ENCODE measurements around the gene TEC.

Gene TEC

DNA sequence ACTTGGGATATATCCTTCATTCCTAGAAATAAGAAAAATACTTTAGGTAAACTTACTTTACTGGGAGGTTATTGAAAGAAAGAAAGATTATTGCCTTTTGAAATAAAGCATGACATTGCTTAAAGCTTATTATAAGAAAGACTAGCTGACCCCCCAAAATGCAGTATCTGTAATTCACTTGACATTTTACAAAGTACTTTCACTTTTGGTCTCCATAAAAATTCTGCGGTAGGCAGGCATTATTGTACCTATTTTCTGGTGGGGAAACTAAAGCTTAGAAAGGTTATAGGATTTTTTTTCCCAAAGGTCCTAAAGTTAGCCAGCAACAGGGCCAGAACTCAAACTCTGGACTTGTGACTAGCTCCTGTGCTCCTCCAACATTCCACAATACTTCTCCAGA, 105.9 kb downstream of the TEC start:
- no peak for DNase-seq (ENCODE audit: low spot score)

GRCh38 chr4:48162162-48162561, 107.5 kb downstream of the TEC start:
- DNase-seq (ENCODE audit: low spot score), result no peak

GRCh38 chr4:48157271-48157670, 112.4 kb downstream of the TEC start:
- DNase-seq (ENCODE audit: low spot score), result no peak

DNA sequence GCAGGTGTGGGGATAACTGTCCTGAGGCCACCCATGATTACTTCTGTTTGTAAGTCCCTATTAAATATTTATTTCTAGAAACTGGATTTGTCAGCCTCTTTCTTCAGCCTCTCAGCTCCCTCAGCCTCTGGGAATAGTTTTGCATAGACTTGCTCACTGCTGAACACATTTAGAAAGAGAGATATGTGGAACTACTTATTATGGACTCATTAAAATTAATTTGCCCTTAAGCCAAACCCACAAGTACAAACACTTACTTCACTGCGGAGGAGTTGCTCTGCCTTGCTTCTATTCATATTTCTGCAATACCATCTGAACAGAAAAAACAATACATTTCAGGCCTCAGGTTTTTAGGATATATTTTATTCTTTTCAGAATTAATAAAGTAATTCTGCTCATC, 113.2 kb downstream of the TEC start:
- DNase-seq (ENCODE audit: low spot score), result no peak

DNA sequence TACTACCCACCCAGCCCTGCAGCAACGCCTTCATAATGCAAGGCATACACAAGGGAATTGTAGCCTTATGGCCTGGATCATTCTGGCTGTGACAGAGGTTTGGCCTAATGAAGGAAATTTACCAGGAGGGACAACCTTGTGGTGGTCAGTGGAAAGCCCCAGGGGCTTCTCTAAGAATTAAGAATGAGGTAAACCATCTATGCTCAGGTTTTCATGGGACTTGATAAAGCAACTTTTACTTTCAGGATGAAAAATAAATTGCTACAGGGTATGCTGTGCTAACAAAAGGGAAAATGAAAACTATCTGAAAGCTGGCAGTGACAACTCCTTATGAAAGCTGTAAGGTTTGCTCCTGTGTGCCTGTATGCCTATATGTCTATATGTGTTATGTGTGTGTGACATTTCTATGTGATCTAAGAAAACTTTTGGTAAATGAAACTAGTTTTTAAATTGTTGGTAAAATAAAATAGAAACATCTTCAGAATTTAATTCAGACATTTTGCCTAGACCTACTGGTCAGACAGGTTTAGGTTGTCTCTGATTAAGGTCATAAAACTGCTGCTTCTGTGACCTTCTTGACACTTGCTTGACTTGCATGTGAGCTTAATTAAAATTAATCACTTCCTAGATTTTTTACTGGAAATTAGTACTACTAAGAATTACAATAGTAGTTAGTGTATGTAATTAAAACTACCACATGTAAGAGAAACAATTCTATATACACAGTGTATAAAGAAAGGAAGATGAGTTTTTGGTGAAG, 115.7 kb downstream of the TEC start:
- DNase-seq (ENCODE audit: low spot score), result no peak

DNA sequence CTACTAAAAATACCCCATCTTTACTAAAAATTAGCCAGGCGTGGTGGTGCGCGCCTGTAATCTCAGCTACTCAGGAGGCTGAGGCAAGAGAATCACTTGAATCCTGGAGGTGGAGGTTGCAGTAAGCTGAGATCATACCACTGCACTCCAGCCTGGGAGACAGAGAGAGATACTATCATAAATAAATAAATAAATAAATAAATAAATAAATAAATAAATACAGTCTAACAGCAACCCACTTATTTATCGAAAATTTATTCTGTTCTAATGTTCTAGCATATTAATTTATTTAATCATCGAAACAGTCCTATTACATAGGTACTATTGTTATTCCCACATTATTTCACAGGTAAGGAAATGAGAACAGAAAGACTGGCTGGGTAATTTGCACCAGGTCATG, 117.4 kb downstream of the TEC start:
- no peak for DNase-seq (ENCODE audit: low spot score)

DNA sequence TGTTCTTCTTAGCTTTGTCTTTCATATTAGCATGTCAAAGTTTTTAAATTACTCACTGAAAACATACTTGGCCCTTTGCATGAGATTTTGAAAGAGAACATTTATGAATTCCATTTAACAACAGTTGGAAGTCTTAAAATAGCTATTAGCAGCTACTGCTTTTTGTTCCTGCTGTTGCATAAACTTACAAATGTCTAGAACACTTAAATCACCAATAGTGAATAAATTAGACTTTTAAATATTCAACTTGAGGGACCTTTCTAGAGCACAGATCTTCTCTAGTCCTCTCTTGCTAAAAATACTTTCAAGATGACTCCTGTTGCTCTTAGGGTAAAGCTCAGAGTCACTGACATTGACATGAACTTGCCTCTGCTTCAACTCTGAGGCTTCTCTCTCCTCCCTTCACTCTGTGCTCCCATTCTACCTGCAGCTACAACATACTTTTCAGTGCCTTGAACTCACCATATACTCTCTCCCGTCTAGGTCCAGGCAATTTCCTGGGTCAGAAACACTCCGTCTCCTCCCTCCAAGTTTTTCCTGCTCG, 119.7 kb downstream of the TEC start:
- DNase-seq (ENCODE audit: low spot score), result no peak

GRCh38 chr4:48147621-48148020, 122.0 kb downstream of the TEC start:
- no peak for DNase-seq (ENCODE audit: low spot score)

DNA sequence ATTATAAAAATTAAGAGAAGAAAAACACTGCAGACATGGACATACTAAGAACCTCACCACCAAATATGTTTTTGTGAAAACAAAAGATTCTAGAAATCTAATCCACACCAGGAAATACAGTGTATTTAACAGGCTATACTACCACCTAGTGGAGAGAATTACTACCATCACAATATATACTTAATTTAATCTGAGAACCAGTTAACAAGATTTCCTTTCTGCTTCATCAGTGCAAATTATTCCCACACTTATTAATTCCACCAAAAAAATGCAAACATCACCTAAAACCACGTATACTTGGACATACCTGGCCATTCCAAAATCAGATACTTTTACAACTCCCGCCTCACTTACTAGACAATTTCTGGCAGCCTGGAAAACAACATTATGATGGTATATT, 128.6 kb downstream of the TEC start:
- DNase-seq (ENCODE audit: low spot score), result peak; percentile 67

- DNase-seq (ENCODE audit: low spot score), result peak; percentile 46
These were observed 129.9 kb downstream of the TEC start for GRCh38 chr4:48139691-48140090.

- DNase-seq (ENCODE audit: low spot score), result peak; percentile 61
These were observed 130.7 kb downstream of the TEC start for GRCh38 chr4:48138936-48139335.

DNA sequence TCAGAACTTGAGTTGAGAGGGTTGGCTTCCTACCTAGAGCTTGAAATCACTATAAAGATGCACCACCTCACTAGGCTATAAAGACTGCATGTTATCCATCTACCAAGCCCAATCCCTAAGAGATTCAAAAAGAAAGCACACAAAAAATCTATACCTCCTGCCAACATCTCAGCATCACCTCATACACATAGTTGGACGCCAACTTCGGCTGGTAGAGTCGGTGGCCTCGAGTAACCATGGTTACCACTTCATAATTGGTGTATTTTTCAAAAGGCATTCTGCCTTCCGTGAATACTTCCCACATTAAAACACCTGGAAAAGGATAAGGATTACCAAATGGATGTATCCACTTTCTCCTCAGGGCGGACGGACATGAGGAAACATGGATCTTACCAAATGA, 131.1 kb downstream of the TEC start:
- DNase-seq (ENCODE audit: low spot score), result no peak

DNA sequence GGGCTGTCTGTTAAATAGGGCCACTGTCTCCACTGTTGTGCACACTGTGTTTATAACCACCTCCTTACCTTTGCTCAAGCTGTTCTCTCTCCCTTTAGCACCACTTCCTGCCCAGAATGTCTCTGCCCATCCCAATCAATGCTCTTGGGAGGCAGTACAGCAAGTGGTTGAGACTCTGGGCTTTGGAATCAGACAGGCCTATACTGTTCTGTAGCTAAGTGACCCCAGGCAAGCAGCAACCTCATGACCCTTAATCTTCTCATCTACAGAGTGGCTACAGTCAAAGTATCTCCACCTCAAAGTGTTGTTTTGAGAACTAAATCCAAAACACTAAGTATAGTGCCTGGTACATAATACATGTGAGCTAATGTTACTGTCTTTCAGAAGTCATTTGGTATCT, 131.8 kb downstream of the TEC start:
- DNase-seq (ENCODE audit: low spot score), result no peak

DNA sequence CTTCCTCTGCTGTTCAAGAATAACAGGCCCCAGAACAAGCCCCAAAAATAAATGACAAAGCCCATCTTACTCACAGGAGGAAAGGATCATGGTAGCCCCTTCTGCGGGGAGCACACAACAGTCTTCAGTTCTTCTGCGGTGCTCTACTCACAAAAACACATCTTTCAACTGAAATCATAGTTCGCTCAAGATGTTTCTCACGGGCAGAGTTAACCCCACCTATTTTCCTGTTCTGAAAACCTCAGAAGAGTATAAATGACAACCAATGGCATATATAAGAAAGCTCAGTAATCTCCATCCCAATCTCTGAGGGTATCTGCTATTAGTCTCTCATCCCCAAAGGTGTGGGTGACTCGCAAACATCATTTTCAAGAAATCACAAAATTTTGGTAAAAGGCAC, 135.6 kb downstream of the TEC start, which contains the start of gene TXK:
TSS of gene TXK (minus strand) at position 170 of the 400 bp plus-strand sequence. CDS start at position 90, 80 bp downstream.
- peak; percentile 70 for DNase-seq (ENCODE audit: low spot score)

GRCh38 chr4:48133669-48134068, 136.0 kb downstream of the TEC start:
- no peak for DNase-seq (ENCODE audit: low spot score)

GRCh38 chr4:48131736-48132135, 137.9 kb downstream of the TEC start:
- DNase-seq (ENCODE audit: low spot score), result no peak

DNA sequence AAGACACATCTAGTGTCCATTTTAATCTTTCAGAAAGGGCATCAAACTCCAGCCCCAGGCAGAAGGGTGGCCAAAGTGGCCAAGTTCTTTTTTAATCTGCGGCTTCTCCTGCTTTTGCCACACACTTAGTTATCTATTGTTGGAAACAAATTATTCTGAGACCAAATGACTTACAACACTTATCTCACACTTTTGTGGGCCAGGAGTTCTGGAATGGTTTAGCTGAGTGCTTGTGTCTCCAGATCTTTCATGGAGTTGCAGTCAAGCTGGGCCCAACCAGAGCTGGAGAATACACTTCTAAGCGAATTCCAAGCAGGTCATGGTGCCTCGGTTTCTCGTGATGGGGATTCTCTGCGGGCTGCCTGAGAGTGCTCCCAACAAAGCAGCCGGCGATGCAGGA, 139.5 kb downstream of the TEC start:
- no peak for DNase-seq (ENCODE audit: low spot score)

DNA sequence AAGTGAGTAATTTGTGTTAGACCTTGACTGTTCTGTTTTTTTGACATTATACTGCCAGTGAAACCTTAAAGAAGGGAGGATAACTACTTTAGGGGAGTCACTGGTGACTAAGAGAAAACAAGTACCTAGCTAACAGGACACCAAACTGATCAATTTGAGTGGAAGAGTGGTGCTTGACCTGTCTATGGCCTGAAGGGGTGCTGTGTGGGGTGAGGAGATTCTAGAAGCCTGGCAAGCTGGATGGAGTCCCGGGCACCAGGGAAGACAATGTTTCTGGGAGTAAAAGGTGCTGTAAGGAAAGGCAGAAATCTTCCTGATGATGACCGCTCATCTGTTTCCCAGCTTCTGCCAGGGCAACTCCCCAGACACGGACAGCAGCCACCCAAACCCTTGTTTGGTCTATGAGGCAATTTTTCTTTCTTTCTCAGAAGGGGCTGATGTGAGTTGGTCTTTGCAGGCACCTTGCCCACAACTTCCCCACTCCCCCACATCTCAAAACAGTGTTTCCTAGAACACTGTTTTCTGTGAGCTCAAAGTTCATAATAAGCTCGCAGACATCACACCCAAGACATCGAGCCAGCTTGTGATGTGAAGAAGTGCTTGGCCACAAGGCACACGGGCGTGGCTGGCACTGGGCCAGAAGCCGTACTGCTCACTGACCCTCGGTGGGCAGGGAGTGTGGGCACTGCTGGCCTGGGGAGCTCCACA, 140.2 kb downstream of the TEC start:
- peak; percentile 76 for DNase-seq (ENCODE audit: low spot score)

- peak; percentile 76 for DNase-seq (ENCODE audit: low spot score)
These were observed 141.8 kb downstream of the TEC start for GRCh38 chr4:48127682-48128404.

DNA sequence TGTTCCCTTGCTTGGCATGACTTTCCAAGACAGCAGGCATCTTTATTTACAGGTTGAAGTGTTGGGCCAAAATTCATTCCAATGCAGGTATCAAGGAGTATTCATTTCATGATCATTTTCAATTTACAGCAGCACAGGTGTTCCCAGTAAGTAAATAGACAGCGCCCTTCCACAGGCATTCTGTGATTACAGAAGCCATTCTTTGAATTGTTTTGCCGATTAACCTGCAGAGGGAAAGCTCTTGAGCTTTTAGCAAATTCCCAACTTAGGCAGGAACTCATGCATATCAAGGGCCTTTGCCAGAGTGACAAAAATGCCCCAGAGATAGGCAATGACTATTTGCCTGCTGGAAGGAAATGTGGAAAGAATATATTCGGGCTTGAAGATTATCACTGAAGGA, 142.4 kb downstream of the TEC start:
- DNase-seq (ENCODE audit: low spot score), result no peak

DNA sequence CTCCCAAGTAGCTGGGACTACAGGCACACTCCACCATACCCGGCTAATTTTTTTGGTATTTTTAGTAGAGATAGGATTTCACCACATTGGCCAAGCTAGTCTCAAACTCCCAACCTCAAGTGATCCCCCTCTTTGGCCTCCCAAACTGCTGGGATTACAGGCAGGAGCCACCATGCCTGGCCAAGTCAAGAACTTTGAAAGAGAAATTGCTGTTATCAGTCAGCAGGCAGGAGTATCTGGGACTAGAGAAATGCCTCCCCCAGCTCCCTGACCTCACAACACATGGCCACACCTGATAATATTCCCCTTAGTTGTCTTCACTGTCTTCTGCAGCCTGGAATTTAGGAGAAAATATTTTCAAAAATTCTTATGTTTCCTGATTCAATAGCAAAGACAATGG, 143.0 kb downstream of the TEC start:
- DNase-seq (ENCODE audit: low spot score), result no peak

DNA sequence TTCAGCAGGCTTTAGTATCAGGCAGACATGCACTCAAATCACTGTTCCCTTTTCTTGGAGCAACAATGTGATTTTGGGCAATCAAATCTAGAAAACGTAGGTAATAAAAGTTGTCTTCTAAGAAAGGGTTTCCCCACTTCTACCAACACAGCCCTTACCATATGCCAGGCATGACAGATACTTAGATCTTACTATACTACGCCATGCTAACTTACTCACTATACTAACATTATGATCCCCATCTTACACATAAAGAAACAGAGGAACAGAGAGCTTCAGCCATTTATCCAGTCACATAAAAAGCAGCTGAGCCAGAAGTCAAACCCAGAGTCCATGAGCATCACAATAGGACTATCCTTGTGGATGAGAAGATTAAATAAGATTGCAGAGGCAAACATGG, 144.8 kb downstream of the TEC start:
- no peak for DNase-seq (ENCODE audit: low spot score)

DNA sequence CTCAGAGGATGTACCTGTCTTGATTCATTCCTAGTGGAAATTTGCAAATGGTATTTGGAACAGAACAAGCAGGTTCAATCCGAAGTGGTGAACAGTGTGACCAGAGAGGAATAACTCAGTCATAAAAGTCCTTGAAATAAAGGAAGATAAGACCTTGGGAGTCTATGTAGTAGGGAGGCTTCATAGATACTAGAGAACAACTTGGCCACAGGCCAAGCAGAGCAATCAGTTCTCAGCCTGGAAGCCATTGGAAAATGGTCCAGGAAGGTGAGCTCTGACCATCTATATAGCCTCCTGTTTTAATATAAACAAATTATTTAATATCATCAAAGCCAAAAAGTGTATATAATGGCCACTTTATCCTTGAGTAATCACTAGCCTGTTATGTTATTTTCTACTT, 146.9 kb downstream of the TEC start:
- DNase-seq (ENCODE audit: low spot score), result no peak
